ENCODE measurements around the gene PRLH.

The PRLH gene

DNA sequence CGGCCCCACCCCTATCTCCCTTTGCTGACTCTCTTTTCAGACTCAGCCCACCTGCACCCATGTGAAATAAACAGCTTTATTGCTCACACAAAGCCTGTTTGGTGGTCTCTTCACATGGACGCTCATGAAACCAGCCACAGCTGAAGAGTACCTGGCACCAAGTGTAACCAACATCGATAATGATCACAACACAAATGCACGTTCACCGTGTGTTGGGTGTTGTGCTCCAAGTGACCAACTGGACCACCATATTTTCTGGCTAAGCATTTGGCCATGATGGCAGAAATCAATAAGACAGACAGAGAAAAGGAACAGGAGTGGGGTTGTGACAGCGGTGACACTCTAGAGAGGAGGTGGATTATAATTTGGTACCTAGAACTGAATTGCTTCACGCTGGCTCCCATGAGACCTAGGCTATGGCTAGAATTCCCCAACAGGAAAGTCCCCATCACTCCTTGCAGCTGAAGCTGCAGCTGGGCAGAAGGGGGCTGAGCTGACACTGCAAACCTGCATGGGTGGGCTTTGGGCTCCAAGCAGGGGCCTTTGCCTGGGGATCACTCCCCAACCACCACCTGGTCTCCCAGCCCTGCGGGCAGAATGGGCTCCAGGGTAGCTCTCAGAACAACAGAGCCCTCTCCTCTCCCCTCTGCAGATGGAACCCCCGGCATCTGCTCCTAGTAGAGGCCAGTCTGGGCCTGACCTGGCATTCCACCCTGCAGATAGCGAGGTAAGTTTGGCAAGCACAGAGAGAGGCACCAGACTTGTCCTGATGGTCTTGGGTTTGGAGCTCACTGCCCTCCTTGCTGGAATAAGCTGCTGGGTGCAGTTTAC lies 46.4 kb downstream of the PRLH start:
- H3K4me2 ChIP-seq (ENCODE audit: low read length) = no peak overlapping the region

DNA sequence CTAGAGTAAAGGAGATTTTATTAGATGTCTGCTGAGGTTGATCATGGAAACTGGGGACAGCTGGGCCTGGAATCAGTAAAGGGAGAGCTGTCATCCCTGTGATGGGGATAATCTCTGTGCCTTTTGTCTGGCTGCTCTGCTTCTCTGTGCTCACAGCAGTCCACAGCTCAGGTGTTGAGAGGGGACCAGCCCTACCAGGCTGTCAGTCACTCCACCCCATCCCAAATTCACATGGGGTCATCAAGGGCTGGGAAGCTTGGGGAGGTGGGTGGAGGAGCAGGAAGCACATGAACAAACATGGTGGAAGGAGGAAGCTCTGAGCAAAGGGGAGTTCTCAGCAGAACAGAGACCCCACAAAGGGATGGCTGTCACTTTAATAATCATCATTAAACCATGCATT lies 47.3 kb downstream of the PRLH start:
- no peak overlapping the region for H3K27ac ChIP-seq (ENCODE audit: low read length)
- H3K79me2 ChIP-seq (ENCODE audit: low read length) = no peaks in the 10 kb centered on the region
- H3K4me3 ChIP-seq (ENCODE audit: low read length) = no peak overlapping the region
- no peak overlapping the region for H3K4me2 ChIP-seq (ENCODE audit: low read length)
- no peak overlapping the region for H2AFZ ChIP-seq (ENCODE audit: low read depth, low read length)
- no peaks in the 10 kb centered on the region for H4K20me1 ChIP-seq (ENCODE audit: insufficient read depth, low read length)
- H3K4me1 ChIP-seq (ENCODE audit: low read length) = no peaks in the 10 kb centered on the region
- H3K36me3 ChIP-seq (replicated peaks; ENCODE audit: low read depth, low read length) = no peaks in the 10 kb centered on the region
- no peaks in the 10 kb centered on the region for H3K9me3 ChIP-seq (ENCODE audit: insufficient read depth, low read length)
- no peaks in the 10 kb centered on the region for H3K27me3 ChIP-seq (ENCODE audit: low read depth, low read length)
- TF ChIP-seq EZH2phosphoT487 (IDR thresholded peaks at IDR 0.05; ENCODE audit: low read depth) = no peak
- TF ChIP-seq, protein P1, sequence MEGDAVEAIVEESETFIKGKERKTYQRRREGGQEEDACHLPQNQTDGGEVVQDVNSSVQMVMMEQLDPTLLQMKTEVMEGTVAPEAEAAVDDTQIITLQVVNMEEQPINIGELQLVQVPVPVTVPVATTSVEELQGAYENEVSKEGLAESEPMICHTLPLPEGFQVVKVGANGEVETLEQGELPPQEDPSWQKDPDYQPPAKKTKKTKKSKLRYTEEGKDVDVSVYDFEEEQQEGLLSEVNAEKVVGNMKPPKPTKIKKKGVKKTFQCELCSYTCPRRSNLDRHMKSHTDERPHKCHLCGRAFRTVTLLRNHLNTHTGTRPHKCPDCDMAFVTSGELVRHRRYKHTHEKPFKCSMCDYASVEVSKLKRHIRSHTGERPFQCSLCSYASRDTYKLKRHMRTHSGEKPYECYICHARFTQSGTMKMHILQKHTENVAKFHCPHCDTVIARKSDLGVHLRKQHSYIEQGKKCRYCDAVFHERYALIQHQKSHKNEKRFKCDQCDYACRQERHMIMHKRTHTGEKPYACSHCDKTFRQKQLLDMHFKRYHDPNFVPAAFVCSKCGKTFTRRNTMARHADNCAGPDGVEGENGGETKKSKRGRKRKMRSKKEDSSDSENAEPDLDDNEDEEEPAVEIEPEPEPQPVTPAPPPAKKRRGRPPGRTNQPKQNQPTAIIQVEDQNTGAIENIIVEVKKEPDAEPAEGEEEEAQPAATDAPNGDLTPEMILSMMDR (IDR thresholded peaks at IDR 0.05; ENCODE audit: low read depth, low read length) = no peak
- no peak overlapping the region for H3K9ac ChIP-seq (ENCODE audit: low read length)

More for the DNA sequence above, 46.4 kb downstream of the PRLH start:
- no peaks in the 10 kb centered on the region for H3K9me3 ChIP-seq (ENCODE audit: insufficient read depth, low read length)
- no peak overlapping the region for H2AFZ ChIP-seq (ENCODE audit: low read depth, low read length)
- H3K79me2 ChIP-seq (ENCODE audit: low read length) = no peaks in the 10 kb centered on the region
- no peaks in the 10 kb centered on the region for H3K27me3 ChIP-seq (ENCODE audit: low read depth, low read length)
- no peak overlapping the region for H3K4me3 ChIP-seq (ENCODE audit: low read length)
- no peak overlapping the region for H3K9ac ChIP-seq (ENCODE audit: low read length)
- H3K36me3 ChIP-seq (replicated peaks; ENCODE audit: low read depth, low read length) = no peaks in the 10 kb centered on the region
- H3K27ac ChIP-seq (ENCODE audit: low read length) = no peak overlapping the region
- H4K20me1 ChIP-seq (ENCODE audit: insufficient read depth, low read length) = no peaks in the 10 kb centered on the region
- H3K4me1 ChIP-seq (ENCODE audit: low read length) = no peaks in the 10 kb centered on the region
- TF ChIP-seq, protein P1 (IDR thresholded peaks at IDR 0.05; ENCODE audit: low read depth, low read length) = no peak
- TF ChIP-seq EZH2phosphoT487 (IDR thresholded peaks at IDR 0.05; ENCODE audit: low read depth) = no peak

DNA sequence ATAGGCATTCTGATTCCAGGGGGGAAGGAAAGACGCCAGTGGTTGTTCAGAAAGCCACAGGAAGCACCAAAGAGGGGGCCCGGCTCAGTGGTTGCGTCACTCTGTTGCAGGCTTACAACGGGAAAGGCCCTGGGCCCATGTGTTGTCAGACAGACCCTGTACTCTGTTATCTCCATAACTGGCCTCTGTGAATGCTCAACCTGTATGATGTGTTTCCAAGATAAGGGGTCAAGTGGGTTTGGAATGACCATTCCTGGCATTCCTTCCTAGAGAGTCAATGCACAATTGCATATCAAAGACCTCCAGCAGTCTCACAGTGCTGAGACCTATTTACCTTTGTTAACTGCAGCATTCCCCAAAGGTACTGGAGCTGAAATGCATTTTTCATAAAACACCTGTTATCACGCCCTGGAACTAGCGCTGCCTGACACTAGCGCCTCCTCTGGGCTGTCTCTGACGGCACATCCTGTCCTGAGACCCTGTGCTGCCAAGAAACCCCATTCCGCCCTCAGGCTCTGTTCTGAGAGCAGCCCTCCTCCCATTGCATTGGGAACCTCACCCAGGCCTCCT lies 47.9 kb downstream of the PRLH start:
- TF ChIP-seq, protein P1 (IDR thresholded peaks at IDR 0.05; ENCODE audit: low read depth, low read length) = no peak
- no peak for TF ChIP-seq EZH2phosphoT487 (IDR thresholded peaks at IDR 0.05; ENCODE audit: low read depth)
- H2AFZ ChIP-seq (ENCODE audit: low read depth, low read length) = no peak overlapping the region
- no peaks in the 10 kb centered on the region for H3K9me3 ChIP-seq (ENCODE audit: insufficient read depth, low read length)
- no peaks in the 10 kb centered on the region for H4K20me1 ChIP-seq (ENCODE audit: insufficient read depth, low read length)
- H3K9ac ChIP-seq (ENCODE audit: low read length) = no peak overlapping the region
- H3K79me2 ChIP-seq (ENCODE audit: low read length) = no peaks in the 10 kb centered on the region
- no peak overlapping the region for H3K4me3 ChIP-seq (ENCODE audit: low read length)
- H3K27ac ChIP-seq (ENCODE audit: low read length) = no peak overlapping the region
- H3K4me1 ChIP-seq (ENCODE audit: low read length) = no peaks in the 10 kb centered on the region
- H3K4me2 ChIP-seq (ENCODE audit: low read length) = no peak overlapping the region
- no peaks in the 10 kb centered on the region for H3K27me3 ChIP-seq (ENCODE audit: low read depth, low read length)
- no peaks in the 10 kb centered on the region for H3K36me3 ChIP-seq (replicated peaks; ENCODE audit: low read depth, low read length)

DNA sequence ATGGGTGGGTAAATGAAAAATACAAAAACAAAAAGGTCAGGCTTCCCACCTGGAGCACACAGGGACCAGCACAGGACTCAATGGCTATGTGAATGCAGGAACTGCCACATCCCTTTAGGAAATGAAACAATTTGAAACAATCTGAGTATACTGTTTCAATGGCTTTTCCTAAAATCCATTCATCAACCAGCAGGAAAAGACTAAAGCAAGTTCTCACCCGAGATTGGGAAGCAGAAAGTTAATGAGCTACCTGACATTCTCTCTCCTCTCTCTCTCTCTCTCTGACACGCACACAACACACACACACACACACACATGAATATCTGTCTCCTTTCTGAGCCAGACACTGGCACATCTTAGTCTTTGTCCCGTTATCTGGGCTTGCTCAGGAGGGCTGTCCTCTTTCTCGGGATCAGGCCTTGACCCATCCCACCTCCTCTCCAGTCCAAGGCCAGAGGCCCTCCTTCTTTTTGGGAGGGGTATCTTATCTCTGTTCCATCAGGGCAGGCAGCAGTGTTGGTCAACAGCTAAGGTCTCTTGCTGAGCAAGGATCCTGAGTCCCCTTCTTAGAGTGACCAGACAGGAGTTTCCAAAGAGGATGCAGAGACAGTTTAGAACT lies 49.4 kb downstream of the PRLH start:
- no peaks in the 10 kb centered on the region for H3K27me3 ChIP-seq (ENCODE audit: low read depth, low read length)
- H3K4me2 ChIP-seq (ENCODE audit: low read length) = no peak overlapping the region
- no peaks in the 10 kb centered on the region for H3K79me2 ChIP-seq (ENCODE audit: low read length)
- no peak overlapping the region for H3K9ac ChIP-seq (ENCODE audit: low read length)
- no peak overlapping the region for H3K27ac ChIP-seq (ENCODE audit: low read length)
- H3K4me3 ChIP-seq (ENCODE audit: low read length) = no peak overlapping the region
- H3K36me3 ChIP-seq (replicated peaks; ENCODE audit: low read depth, low read length) = no peaks in the 10 kb centered on the region
- no peak overlapping the region for H2AFZ ChIP-seq (ENCODE audit: low read depth, low read length)
- TF ChIP-seq EZH2phosphoT487 (IDR thresholded peaks at IDR 0.05; ENCODE audit: low read depth) = no peak
- TF ChIP-seq, protein P1 (IDR thresholded peaks at IDR 0.05; ENCODE audit: low read depth, low read length) = no peak
- H3K4me1 ChIP-seq (ENCODE audit: low read length) = no peaks in the 10 kb centered on the region
- no peaks in the 10 kb centered on the region for H4K20me1 ChIP-seq (ENCODE audit: insufficient read depth, low read length)
- H3K9me3 ChIP-seq (ENCODE audit: insufficient read depth, low read length) = no peaks in the 10 kb centered on the region

Data from OCI-LY3 (cell line).